Measurements from ENCODE around the gene AGPAT4. TPM values are rescaled to one million over a fixed set of nuclear protein-coding genes. Genes with fewer than 3 reads are reported as not detected.

AGPAT4 gene
- total and polyA plus RNA-seq, 9 donors: 7.0 to 11.4 (median 8.4) TPM

DNA sequence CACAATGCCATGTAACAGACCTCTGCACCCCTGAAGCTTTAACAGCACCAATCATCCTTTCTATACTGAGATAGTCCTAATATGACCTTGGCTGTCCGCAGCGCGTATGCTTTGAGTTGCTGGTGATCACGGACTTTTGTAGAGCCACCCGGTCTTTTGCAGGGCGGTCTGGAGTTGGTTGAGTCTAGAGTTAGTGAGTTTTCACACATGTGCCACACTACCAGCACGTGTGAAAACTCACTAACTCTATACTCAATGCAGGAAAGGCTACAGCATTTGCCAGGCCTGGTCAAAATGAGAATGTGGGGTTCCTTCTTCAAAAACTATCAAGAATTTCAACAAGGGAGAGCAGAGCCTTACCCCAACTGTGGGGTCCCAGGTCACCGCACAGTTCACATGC lies 14.6 kb downstream of the AGPAT4 start:
- Histone ChIP-seq H3K36me3 (ENCODE audit: control insufficient read depth, insufficient read depth, low read length) (peaks cover 18% of the 10 kb centered on the region), H3K27me3 (ENCODE audit: control insufficient read depth, insufficient read depth, low read length) (no peaks in the 10 kb centered on the region), H3K4me1 (ENCODE audit: control insufficient read depth, insufficient read depth, low read length) (no peaks in the 10 kb centered on the region), H3K27ac (ENCODE audit: low read length) (no peak overlapping the region), H3K9me3 (replicated peaks; ENCODE audit: control insufficient read depth, low read depth, low read length) (no peaks in the 10 kb centered on the region), H3K4me3 (ENCODE audit: low read length) (no peak overlapping the region)
- 100% methylated on average over 1 of the region's 8 CpGs for WGBS (ENCODE audit: insufficient coverage)
- DNase-seq: no peak

DNA sequence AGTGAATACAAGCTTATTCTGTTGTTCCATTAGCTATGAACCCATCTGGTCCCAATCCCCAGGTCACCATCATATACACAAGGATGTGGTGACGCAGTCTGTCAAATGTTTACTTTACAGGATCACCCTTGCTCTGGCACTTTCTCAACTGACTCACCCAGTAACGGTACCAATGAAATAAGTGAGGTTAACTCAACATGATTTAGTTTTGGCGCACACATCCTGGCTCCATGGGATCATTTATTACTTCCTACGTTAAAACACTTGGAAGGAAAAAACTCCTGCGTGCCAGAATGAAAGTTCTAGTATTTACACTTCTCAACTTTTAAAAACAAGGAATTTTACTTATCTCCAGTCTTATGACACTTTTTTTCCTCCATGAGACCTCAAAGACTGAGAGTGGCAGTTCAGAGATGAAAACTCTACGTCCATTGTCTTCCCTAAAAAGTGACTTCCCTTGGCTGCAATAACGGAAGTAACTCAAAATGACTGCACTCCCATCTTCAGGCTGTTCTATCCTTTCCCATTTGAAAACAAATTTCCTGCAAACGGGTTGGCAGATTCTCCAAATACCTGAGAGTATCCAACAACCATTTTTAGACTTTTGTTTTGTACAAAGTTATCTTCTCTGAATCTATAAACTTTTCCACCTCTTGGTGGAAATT lies 15.9 kb downstream of the AGPAT4 start:
- Histone ChIP-seq H3K9me3 (replicated peaks; ENCODE audit: control insufficient read depth, low read depth, low read length) (no peaks in the 10 kb centered on the region), H3K36me3 (ENCODE audit: control insufficient read depth, insufficient read depth, low read length) (peaks cover 18% of the 10 kb centered on the region), H3K4me1 (ENCODE audit: control insufficient read depth, insufficient read depth, low read length) (no peaks in the 10 kb centered on the region), H3K4me3 (ENCODE audit: low read length) (no peak overlapping the region), H3K27me3 (ENCODE audit: control insufficient read depth, insufficient read depth, low read length) (no peaks in the 10 kb centered on the region), H3K27ac (ENCODE audit: low read length) (no peak overlapping the region)
- WGBS (ENCODE audit: insufficient coverage): 0% methylated on average over 1 of the region's 8 CpGs
- DNase-seq: peak; percentile 72

GRCh38 chr6:161256407-161256806 lies 17.5 kb downstream of the AGPAT4 start:
- WGBS (ENCODE audit: insufficient coverage): 87% methylated on average over 13 of the region's 13 CpGs
- Histone ChIP-seq H3K4me1 (ENCODE audit: control insufficient read depth, insufficient read depth, low read length) (no peaks in the 10 kb centered on the region), H3K4me3 (ENCODE audit: low read length) (no peak overlapping the region)

GRCh38 chr6:161255518-161255917 lies 18.3 kb downstream of the AGPAT4 start:
- no CpG with 5 or more reads among the region's 6 CpGs for WGBS (ENCODE audit: insufficient coverage)
- no peak overlapping the region for H3K27ac ChIP-seq (ENCODE audit: low read length)

More at GRCh38 chr6:161256407-161256806, 17.5 kb downstream of the AGPAT4 start:
- DNase-seq: no peak
- H3K36me3 ChIP-seq (ENCODE audit: control insufficient read depth, insufficient read depth, low read length): peaks cover 18% of the 10 kb centered on the region
- no peaks in the 10 kb centered on the region for H3K27me3 ChIP-seq (ENCODE audit: control insufficient read depth, insufficient read depth, low read length)
- no peak overlapping the region for H3K27ac ChIP-seq (ENCODE audit: low read length)
- no peaks in the 10 kb centered on the region for H3K9me3 ChIP-seq (replicated peaks; ENCODE audit: control insufficient read depth, low read depth, low read length)

GRCh38 chr6:161254464-161255253 lies 19.2 kb downstream of the AGPAT4 start:
- WGBS (ENCODE audit: insufficient coverage): 41% methylated on average over 8 of the region's 17 CpGs
- Histone ChIP-seq H3K27me3 (ENCODE audit: control insufficient read depth, insufficient read depth, low read length) (no peaks in the 10 kb centered on the region), H3K4me1 (ENCODE audit: control insufficient read depth, insufficient read depth, low read length) (no peaks in the 10 kb centered on the region), H3K4me3 (ENCODE audit: low read length) (no peak overlapping the region), H3K9me3 (replicated peaks; ENCODE audit: control insufficient read depth, low read depth, low read length) (no peaks in the 10 kb centered on the region), H3K36me3 (ENCODE audit: control insufficient read depth, insufficient read depth, low read length) (peaks cover 5% of the 10 kb centered on the region), H3K27ac (ENCODE audit: low read length) (no peak overlapping the region)
- peak; percentile 22 for DNase-seq

More at GRCh38 chr6:161255518-161255917, 18.3 kb downstream of the AGPAT4 start:
- H3K36me3 ChIP-seq (ENCODE audit: control insufficient read depth, insufficient read depth, low read length): peaks cover 10% of the 10 kb centered on the region
- DNase-seq: no peak
- no peaks in the 10 kb centered on the region for H3K4me1 ChIP-seq (ENCODE audit: control insufficient read depth, insufficient read depth, low read length)
- H3K4me3 ChIP-seq (ENCODE audit: low read length): no peak overlapping the region
- no peaks in the 10 kb centered on the region for H3K9me3 ChIP-seq (replicated peaks; ENCODE audit: control insufficient read depth, low read depth, low read length)
- H3K27me3 ChIP-seq (ENCODE audit: control insufficient read depth, insufficient read depth, low read length): no peaks in the 10 kb centered on the region

DNA sequence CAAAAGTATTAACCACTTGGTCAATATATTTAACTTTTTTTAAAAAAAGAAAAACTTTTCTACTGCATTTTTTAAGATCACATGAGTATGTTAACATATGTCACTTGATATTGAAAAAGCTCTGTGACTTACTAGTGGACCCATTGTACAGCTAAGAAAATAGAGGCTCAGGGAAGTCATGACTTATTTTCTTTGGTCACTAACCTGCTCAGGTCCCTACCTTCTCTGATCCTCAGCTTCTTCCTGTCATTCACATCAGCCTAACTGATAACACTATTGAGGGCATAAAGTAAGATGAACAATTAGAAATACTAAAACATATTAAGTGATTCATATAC lies 19.8 kb downstream of the AGPAT4 start:
- Histone ChIP-seq H3K27ac (ENCODE audit: low read length) (no peak overlapping the region), H3K36me3 (ENCODE audit: control insufficient read depth, insufficient read depth, low read length) (no peaks in the 10 kb centered on the region), H3K4me3 (ENCODE audit: low read length) (no peak overlapping the region), H3K9me3 (replicated peaks; ENCODE audit: control insufficient read depth, low read depth, low read length) (no peaks in the 10 kb centered on the region), H3K27me3 (ENCODE audit: control insufficient read depth, insufficient read depth, low read length) (no peaks in the 10 kb centered on the region), H3K4me1 (ENCODE audit: control insufficient read depth, insufficient read depth, low read length) (no peaks in the 10 kb centered on the region)
- no peak for DNase-seq

DNA sequence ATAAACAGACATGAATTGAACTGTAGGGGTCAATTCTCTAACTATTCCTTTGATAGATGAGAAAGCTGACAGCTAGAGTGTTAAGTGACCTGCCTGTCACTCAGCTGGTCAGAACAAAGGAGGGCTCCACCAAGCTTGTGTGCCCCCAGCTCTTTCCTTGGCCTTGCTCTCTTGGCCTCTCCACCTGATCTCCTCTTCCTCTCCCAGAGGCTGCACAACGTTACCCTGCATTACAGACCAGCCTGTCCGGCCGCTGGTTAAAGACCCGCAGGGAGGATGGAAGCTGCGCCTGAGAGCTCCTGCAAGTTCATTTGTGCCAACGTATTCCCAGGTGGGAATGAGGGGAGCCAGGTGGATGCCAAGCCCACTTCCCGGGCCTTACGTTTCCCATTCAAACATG lies 22.5 kb downstream of the AGPAT4 start:
- Histone ChIP-seq H3K36me3 (ENCODE audit: control insufficient read depth, insufficient read depth, low read length) (no peaks in the 10 kb centered on the region), H3K27me3 (ENCODE audit: control insufficient read depth, insufficient read depth, low read length) (no peaks in the 10 kb centered on the region), H3K4me3 (ENCODE audit: low read length) (no peak overlapping the region), H3K27ac (ENCODE audit: low read length) (no peak overlapping the region), H3K4me1 (ENCODE audit: control insufficient read depth, insufficient read depth, low read length) (no peaks in the 10 kb centered on the region), H3K9me3 (replicated peaks; ENCODE audit: control insufficient read depth, low read depth, low read length) (no peaks in the 10 kb centered on the region)
- WGBS (ENCODE audit: insufficient coverage): 92% methylated on average over 7 of the region's 8 CpGs
- DNase-seq: no peak

GRCh38 chr6:161249327-161249726 lies 24.5 kb downstream of the AGPAT4 start:
- Histone ChIP-seq H3K4me3 (ENCODE audit: low read length) (no peak overlapping the region), H3K27me3 (ENCODE audit: control insufficient read depth, insufficient read depth, low read length) (no peaks in the 10 kb centered on the region), H3K4me1 (ENCODE audit: control insufficient read depth, insufficient read depth, low read length) (no peaks in the 10 kb centered on the region), H3K27ac (ENCODE audit: low read length) (no peak overlapping the region), H3K36me3 (ENCODE audit: control insufficient read depth, insufficient read depth, low read length) (peaks cover 3% of the 10 kb centered on the region), H3K9me3 (replicated peaks; ENCODE audit: control insufficient read depth, low read depth, low read length) (no peaks in the 10 kb centered on the region)
- no CpG with 5 or more reads among the region's 1 CpG for WGBS (ENCODE audit: insufficient coverage)
- DNase-seq: no peak

DNA sequence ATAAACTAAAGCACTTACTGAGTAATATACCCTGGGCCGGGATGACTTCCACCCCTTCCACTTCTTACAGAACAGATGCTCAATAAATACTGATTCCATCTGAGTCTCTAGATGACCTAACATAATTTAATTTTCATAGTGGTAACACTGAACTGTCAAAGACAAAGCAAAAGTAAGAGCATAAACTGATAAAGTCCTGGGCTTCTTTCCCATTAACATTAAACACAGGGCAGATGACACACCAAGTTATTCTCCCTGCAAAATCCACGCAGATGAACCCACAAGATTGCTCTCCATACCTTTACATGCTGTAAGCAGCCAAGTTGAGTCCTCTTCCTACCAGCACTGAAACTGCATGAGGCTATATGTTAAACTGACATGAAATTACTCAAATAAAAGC lies 27.1 kb downstream of the AGPAT4 start:
- DNase-seq: no peak
- no peaks in the 10 kb centered on the region for H3K4me1 ChIP-seq (ENCODE audit: control insufficient read depth, insufficient read depth, low read length)
- H3K27ac ChIP-seq (ENCODE audit: low read length): no peak overlapping the region
- no CpG with 5 or more reads among the region's 2 CpGs for WGBS (ENCODE audit: insufficient coverage)
- peaks cover 3% of the 10 kb centered on the region for H3K36me3 ChIP-seq (ENCODE audit: control insufficient read depth, insufficient read depth, low read length)
- no peaks in the 10 kb centered on the region for H3K9me3 ChIP-seq (replicated peaks; ENCODE audit: control insufficient read depth, low read depth, low read length)
- H3K4me3 ChIP-seq (ENCODE audit: low read length): no peak overlapping the region
- H3K27me3 ChIP-seq (ENCODE audit: control insufficient read depth, insufficient read depth, low read length): no peaks in the 10 kb centered on the region

GRCh38 chr6:161245363-161245762 lies 28.5 kb downstream of the AGPAT4 start:
- DNase-seq: no peak
- Histone ChIP-seq H3K27ac (ENCODE audit: low read length) (no peak overlapping the region), H3K27me3 (ENCODE audit: control insufficient read depth, insufficient read depth, low read length) (no peaks in the 10 kb centered on the region), H3K4me1 (ENCODE audit: control insufficient read depth, insufficient read depth, low read length) (no peaks in the 10 kb centered on the region), H3K4me3 (ENCODE audit: low read length) (no peak overlapping the region), H3K36me3 (ENCODE audit: control insufficient read depth, insufficient read depth, low read length) (peaks cover 3% of the 10 kb centered on the region), H3K9me3 (replicated peaks; ENCODE audit: control insufficient read depth, low read depth, low read length) (no peaks in the 10 kb centered on the region)
- 79% methylated on average over 5 of the region's 6 CpGs for WGBS (ENCODE audit: insufficient coverage)

Data from muscle of leg (tissue), 11 donors.